DMS79 treated with DMSO at 0.1 percent for 48 hours (cell line): ENCODE measurements around the gene TRIM47.
A peak's percentile ranks its signal among the peaks of the same experiment; 100 is the strongest.
"Not testable (repeated sequence)": the region's sequence is repeated elsewhere in the genome, so short reads cannot be mapped to it uniquely, and the experiment has no call there.

Experiments
- DNase-seq: peaks from one replicate; lab custom pipeline; 2025; lab: John Stamatoyannopoulos, UW

The TRIM47 gene

GRCh38 chr17:75869282-75870141 is 8.9 kb downstream of the TRIM47 start:
- no peak for DNase-seq

GRCh38 chr17:75868730-75869281 is 9.6 kb downstream of the TRIM47 start:
- not testable (repeated sequence) for DNase-seq

- DNase-seq: not testable (repeated sequence)
These were observed 12.8 kb downstream of the TRIM47 start for GRCh38 chr17:75865404-75866188.

GRCh38 chr17:75864887-75865286 is 13.5 kb downstream of the TRIM47 start:
- DNase-seq: not testable (repeated sequence)

DNA sequence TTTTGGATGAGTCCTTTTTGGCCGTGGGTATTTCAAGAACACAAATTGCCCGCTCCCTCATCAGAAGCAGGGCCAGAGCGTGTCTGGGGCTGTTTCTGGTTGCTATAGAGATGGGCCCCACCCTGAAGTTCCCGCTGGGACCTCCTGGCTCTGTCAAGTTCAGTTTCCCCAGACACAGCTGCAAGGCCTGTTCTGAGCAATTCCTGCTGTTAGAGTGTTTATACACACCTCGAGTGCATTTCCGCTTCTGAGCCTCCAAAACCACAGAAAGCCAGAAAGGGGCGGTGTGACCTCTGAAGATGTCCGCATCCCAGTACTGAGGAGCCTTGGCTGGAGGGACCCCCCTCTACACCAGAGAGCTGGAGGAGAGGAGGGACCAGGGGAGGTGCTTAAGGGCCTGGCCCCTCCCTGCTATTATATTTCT is 13.9 kb downstream of the TRIM47 start:
- DNase-seq: peak; percentile 69

DNA sequence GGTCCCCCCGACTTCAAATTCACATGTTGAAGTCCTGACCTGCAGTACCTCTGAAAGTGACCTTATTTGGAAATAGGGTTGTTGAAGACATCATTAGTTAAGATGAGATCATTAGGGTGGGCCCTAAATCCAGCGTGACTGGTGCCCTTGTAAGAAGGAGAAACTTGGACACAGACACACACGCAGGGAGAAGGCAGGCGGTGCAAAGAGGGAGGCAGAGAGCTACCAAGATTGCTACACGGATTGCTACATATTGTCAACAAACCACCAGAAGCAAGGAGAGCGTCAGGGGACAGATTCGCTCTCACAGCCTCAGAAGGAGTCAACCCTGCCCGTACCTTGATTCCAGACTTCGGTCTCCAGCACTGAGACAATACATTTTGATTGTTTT is 16.5 kb downstream of the TRIM47 start:
- DNase-seq: no peak

- not testable (repeated sequence) for DNase-seq
These were observed 19.0 kb downstream of the TRIM47 start for GRCh38 chr17:75859358-75859757.

DNA sequence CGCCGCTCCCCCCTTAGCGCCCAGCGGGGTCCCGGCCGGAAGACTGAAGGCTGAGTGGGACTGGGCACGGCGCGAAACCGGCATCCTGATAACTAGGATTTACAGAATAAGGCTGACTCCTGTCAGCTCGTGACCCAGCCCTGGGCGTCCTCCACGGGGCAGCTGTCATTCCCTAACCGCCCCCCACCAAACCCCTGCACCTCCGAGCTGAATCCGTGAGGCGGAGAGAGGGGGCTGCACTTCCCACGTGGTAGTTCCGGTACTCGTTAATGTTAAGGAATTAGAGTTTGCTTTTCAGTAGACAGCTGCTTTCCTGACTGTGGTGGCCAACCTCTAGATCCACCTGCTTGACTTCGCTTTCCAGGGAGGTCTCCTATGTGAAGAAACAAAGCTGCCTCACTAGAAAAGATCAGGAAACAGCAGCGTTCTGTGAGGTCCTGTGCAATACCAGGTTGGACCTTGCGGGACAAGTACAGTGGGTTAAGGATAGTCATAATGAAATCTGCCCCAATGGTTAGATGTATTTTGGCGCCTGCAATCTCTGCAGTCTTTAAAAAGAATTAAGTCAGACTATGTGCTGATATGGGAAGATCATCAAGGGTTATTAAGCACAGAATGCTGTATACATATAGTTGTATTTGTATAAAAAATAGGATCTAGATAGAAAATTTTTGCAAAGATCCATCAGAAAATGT is 22.2 kb downstream of the TRIM47 start:
- peak; percentile 29 for DNase-seq

GRCh38 chr17:75855310-75856061 is 22.9 kb downstream of the TRIM47 start, which contains the start of gene WBP2:
Gene WBP2, minus strand, starts transcription at chr17:75855335. Its CDS starts 38 bp downstream, at chr17:75855297.
- DNase-seq: peak; percentile 98

- DNase-seq: no peak
These were observed 23.5 kb downstream of the TRIM47 start for GRCh38 chr17:75854881-75855309.

DNA sequence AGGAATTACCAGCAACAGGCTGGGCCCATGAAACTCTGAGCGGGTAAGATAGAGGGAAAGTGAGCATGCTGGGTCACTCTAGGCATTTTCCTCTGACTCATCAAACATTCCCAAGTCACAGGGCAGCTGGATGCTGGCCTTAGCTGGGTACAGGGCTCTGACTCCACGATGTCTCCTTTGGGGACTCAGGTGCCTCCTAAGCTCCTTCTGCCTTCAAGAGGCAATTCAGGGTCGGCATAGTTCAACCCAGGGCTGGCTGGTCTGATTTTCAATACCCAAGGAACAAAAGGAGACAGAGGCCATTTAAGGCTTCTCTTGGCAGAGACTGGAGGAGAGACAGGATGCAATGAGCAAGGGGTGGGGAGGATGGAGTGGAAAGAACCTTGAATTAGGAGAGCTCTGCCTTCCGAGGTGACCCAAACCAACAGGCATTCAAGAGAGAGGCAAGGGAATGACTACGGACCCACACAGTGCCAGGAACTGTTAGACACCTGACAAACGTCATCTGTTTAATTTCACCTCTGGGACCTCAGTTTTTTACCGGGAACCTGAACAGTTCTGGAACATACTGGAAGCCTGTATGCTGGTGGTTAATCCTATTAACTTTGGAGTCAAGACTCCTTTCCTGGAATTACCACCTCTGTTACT is 24.2 kb downstream of the TRIM47 start:
- DNase-seq: no peak

DNA sequence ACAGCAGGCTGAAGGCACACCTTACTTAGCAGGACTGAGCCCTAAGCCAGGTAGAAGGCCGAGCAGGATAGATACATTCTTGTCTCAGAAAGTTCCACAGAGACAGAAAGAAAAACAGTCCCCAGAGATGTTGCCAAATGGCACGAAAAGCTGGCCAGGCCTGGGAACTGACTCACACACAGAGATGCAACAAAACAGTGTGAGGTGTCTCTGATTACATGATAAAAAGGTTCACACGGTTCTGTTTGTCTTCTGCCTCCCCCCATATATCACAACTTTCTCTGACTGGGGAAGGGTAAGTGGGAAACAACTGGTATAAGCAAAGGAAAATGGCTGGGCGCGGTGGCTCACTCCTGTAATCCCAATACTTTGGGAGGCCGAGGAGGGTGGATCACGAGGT is 24.9 kb downstream of the TRIM47 start:
- DNase-seq: no peak

DNA sequence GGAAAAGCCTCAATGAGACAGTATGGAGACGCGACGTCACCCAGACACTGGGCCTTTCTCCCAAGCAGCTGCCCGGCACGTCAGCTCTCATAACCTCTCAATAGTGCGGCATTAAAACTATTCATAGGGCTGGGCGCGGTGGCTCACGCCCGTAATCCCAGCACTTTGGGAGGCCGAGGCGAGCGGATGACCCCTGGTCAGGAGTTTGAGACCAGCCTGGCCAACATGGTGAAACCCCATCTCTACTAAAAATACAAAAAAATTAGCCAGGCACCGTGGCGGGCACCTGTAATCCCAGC is 26.7 kb downstream of the TRIM47 start:
- not testable (repeated sequence) for DNase-seq

DNA sequence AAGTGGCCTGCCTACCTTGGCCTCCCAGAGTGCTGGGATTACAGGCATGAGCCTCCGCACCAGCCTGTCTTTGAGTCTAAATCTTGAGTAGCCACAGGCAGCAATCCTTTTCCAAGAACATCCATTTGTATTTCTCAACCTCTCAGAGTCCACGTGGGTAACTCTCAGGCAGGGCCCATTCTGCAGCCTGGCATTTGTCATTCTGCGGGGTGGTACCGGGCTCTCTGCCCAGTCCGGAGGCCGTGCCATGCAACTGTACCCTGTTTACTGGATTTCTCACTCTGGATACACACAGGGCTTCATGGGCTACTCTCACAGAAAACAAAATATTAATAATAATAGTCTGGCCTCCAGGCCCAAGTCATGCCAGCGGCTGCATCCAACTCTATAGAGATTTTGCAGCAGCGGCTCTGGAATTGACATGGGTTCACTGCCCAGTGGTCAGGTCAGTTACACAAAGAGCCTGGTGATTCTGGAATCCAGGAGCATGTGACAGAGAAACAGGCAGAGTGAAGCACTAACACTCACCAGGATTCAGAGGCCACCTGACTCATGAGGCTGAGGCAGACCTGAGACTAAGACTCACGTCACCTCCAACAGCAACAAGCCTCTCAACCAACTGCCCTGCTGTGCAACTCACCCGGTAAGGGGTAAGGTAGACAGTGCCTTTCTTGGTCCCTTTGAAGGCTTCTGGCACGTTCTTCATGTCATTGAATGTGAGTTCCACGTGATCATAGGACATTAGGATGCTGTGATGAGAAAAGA is 27.3 kb downstream of the TRIM47 start:
- DNase-seq: no peak

DNA sequence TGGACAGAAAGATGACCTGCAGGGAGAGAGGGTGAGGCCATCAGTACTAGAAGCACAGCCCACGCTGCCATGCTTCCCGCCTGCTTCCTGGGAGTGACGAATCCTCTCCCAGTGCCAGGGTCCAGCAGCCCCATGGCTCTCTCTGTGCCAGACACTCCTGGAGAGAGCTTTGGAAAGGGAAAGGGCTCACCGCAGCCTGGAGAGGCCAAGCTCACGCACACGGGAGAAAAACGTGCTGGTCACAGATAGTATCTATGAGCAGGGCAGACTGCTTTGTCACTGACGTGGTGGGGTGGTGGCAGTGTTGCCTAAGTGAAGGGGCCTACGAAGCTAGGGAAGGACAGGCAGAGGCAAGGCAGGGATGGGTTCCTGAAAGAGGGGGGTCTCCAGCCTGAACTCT is 28.7 kb downstream of the TRIM47 start:
- DNase-seq: no peak

DNA sequence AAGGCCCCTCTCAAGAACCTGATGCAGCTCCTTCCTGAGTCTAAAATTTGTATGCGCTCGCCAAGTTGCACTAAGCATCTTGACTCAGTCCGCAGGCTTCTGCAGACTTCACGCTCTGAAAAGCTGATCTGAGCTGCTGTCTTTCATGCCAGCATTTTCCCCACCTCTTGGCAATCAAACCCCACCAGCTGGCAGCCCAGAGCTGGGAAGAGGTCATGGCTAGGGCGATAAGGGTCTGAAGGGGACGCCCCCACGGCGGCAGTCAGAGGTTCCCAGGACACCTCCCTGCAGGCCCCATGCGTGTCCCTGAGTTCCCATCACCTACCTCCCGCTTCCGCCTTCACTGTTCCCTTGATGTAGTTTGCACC is 29.1 kb downstream of the TRIM47 start:
- DNase-seq: no peak

GRCh38 chr17:75848523-75849278 is 29.7 kb downstream of the TRIM47 start:
- no peak for DNase-seq

DNA sequence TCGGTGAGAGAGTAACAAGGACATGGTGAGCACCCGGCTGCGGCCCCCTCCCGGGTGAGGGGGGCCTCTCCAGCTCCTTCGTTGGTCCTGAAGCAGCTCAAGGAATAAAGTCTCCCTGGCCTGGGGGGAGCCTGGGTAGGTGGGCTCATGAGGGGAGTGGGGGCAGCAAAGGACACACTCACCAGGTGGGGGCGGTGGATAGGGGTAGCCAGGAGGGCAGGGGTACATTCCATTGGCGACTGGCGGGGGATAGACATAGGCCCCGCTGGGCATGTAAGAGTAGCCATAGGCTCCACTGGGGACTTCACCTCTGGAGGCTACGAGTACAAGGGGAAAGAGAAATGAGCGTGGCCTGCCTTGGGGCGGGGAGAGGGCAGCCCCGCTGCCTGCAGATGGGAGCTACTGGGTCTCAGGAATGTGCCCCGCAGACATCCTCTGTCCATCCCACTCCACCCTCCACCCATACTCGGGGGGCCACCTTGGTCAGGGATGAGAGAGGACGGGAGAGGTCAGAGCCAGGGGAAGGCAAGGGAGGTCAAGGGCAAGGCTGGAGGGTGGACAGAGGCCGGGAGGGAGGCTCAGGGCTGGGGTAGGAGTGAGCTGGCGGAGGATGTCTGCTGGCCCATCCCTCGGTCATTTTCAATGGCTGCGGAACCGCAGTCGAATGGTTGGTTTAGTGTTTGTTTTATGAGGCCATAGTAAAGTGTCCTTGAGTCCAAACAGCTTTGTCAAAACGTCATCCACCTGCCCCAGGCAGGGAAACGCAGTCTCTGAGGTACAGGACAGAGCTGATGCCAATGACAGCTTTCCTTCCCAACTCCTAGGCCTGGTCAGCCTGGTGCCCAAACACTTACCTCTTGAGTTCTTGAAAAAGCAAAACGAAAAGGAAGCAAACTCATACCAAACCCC is 30.5 kb downstream of the TRIM47 start:
- no peak for DNase-seq
